Mucosa of rectum (tissue), 2 donors: ENCODE results near the gene BLOC1S1.

ENCODE experiments used
- H3K27ac ChIP-seq, 2 donors: one replicate each; pipeline ENCODE4 v1.7.0; 2013; ENCODE audit warnings: inconsistent platforms in 2 of 2, low read depth in 2 of 2, low read length in 2 of 2
- H3K27me3 ChIP-seq, 2 donors: one replicate each; pipeline ENCODE4 v1.7.0; 2013; ENCODE audit warnings: low read length in 2 of 2; ENCODE audit not compliant: control insufficient read depth in 2 of 2, insufficient read depth in 2 of 2
- H3K36me3 ChIP-seq, 2 donors: one replicate each; pipeline ENCODE4 v1.7.0; 2013; ENCODE audit warnings: low read length in 2 of 2; ENCODE audit not compliant: control insufficient read depth in 2 of 2, insufficient read depth in 2 of 2
- H3K4me1 ChIP-seq, 2 donors: one replicate each; pipeline ENCODE4 v1.7.0; 2013; ENCODE audit warnings: low read length in 2 of 2, mild to moderate bottlenecking in 1 of 2; ENCODE audit not compliant: control insufficient read depth in 2 of 2, insufficient read depth in 2 of 2
- H3K4me3 ChIP-seq, 2 donors: one replicate each; pipeline ENCODE4 v1.7.0; 2013; ENCODE audit warnings: low read length in 2 of 2
- H3K9ac ChIP-seq, 2 donors: one replicate each; pipeline ENCODE4 v1.7.0; 2013; ENCODE audit warnings: low read length in 2 of 2, low read depth in 1 of 2, mild to moderate bottlenecking in 1 of 2
- H3K9me3 ChIP-seq, 2 donors: one replicate each; pipeline ENCODE4 v1.7.0; 2013; ENCODE audit warnings: low read length in 2 of 2; ENCODE audit not compliant: control insufficient read depth in 2 of 2
- donor health status: healthy.
- donor health status: Normal muscosa, but diverticular disease.

The BLOC1S1 gene

GRCh38 chr12:55715833-55716581, at the start of gene BLOC1S1:
TSS of gene BLOC1S1 (plus strand) at chr12:55716046. CDS start at chr12:55716052, 6 bp downstream.
- H3K27ac ChIP-seq: peak within 1 kb of the TSS; percentile 95
- peaks cover 49 to 51% of the 10 kb centered on the region in 2 donors for H3K4me1 ChIP-seq
- no peaks in the 10 kb centered on the region for H3K9me3 ChIP-seq
- H3K9ac ChIP-seq: peak within 1 kb of the TSS; percentile 82 to 94
- peaks cover 0 to 4% of the 10 kb centered on the region in 2 donors for H3K36me3 ChIP-seq
- no peaks in the 10 kb centered on the region for H3K27me3 ChIP-seq
- H3K4me3 ChIP-seq: peak within 1 kb of the TSS; percentile 85 to 93

GRCh38 chr12:55666508-55666907, 49.3 kb upstream of the BLOC1S1 start:
- H3K9me3 ChIP-seq: no peaks in the 10 kb centered on the region
- H3K27ac ChIP-seq: no peak overlapping the region
- H3K4me3 ChIP-seq: no peak overlapping the region
- no peaks in the 10 kb centered on the region for H3K36me3 ChIP-seq
- peaks cover 0 to 10% of the 10 kb centered on the region in 2 donors for H3K4me1 ChIP-seq
- no peaks in the 10 kb centered on the region for H3K27me3 ChIP-seq
- no peak overlapping the region for H3K9ac ChIP-seq

- peak overlapping the region in 1 of 2 donors; percentile 33 for H3K27ac ChIP-seq
- H3K4me3 ChIP-seq: no peak overlapping the region
- H3K9ac ChIP-seq: no peak overlapping the region
- no peaks in the 10 kb centered on the region for H3K27me3 ChIP-seq
- H3K36me3 ChIP-seq: no peaks in the 10 kb centered on the region
- peaks cover 0 to 17% of the 10 kb centered on the region in 2 donors for H3K4me1 ChIP-seq
- H3K9me3 ChIP-seq: no peaks in the 10 kb centered on the region
Observed at GRCh38 chr12:55670276-55670675, 45.6 kb upstream of the BLOC1S1 start.

DNA sequence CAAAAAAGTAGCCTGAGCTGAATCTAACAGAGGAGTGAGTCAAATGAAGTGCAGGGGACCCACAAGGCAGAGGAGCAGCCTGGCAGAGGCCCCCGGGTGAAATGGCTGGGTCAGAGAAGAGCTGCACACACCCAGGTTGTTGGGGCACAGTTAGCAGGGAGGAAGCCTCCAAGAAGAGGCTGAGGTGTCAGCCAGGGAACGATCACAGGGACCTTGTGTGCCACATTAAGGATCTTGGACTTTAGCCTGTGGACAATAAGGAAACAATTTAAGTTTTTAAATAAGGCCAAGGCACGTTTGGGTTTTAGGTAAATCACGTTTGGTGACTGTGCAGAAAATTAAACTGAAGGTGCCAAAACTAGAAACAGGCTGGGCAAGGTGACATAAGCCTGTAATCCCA, 44.1 kb upstream of the BLOC1S1 start:
- Histone ChIP-seq H3K9me3 (no peaks in the 10 kb centered on the region), H3K27me3 (no peaks in the 10 kb centered on the region)

DNA sequence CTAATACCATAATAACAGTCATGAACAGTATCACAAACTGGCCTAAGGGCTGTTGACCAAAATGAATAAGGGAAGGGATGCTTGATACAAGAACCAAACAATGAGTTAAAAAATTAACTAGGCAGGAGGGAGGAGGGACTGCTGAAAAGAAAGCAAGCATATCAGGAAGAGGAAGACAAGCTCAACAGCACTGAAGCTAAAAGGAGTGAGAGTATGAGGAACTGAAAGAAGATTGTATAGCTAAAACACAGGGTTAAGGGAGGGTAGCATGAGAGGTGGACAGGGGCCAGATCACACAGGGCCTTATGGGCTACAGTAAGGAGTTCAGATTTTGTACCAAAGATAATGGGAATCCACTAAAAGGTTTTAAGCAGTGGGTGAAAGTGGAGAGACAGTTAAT, 42.2 kb upstream of the BLOC1S1 start:
- Histone ChIP-seq H3K27me3 (no peaks in the 10 kb centered on the region), H3K36me3 (no peaks in the 10 kb centered on the region), H3K9ac (no peak overlapping the region), H3K4me1 (peaks cover 2 to 17% of the 10 kb centered on the region in 2 donors), H3K9me3 (no peaks in the 10 kb centered on the region), H3K4me3 (no peak overlapping the region), H3K27ac (peak overlapping the region in 1 of 2 donors; percentile 3)

More for the DNA sequence above, 44.1 kb upstream of the BLOC1S1 start:
- Histone ChIP-seq H3K4me1 (peaks cover 2 to 17% of the 10 kb centered on the region in 2 donors), H3K4me3 (no peak overlapping the region), H3K27ac (peak overlapping the region in 1 of 2 donors; percentile 74), H3K9ac (no peak overlapping the region), H3K36me3 (no peaks in the 10 kb centered on the region)

GRCh38 chr12:55675666-55676065, 40.2 kb upstream of the BLOC1S1 start:
- H3K36me3 ChIP-seq: no peaks in the 10 kb centered on the region
- no peak overlapping the region for H3K4me3 ChIP-seq
- no peak overlapping the region for H3K9ac ChIP-seq
- no peaks in the 10 kb centered on the region for H3K27me3 ChIP-seq
- no peaks in the 10 kb centered on the region for H3K9me3 ChIP-seq
- peaks cover 2 to 9% of the 10 kb centered on the region in 2 donors for H3K4me1 ChIP-seq
- no peak overlapping the region for H3K27ac ChIP-seq

- Histone ChIP-seq H3K27me3 (no peaks in the 10 kb centered on the region), H3K27ac (no peak overlapping the region), H3K4me3 (no peak overlapping the region), H3K4me1 (peaks cover 6 to 12% of the 10 kb centered on the region in 2 donors), H3K9ac (no peak overlapping the region), H3K36me3 (no peaks in the 10 kb centered on the region), H3K9me3 (no peaks in the 10 kb centered on the region)
Observed at GRCh38 chr12:55676707-55677106, 39.1 kb upstream of the BLOC1S1 start.

GRCh38 chr12:55679691-55680090, 36.2 kb upstream of the BLOC1S1 start:
- Histone ChIP-seq H3K9me3 (no peaks in the 10 kb centered on the region), H3K27me3 (no peaks in the 10 kb centered on the region), H3K27ac (no peak overlapping the region), H3K4me3 (no peak overlapping the region), H3K36me3 (no peaks in the 10 kb centered on the region), H3K9ac (no peak overlapping the region), H3K4me1 (peaks cover 9 to 13% of the 10 kb centered on the region in 2 donors)

- Histone ChIP-seq H3K9ac (peak overlapping the region; percentile 28 to 58), H3K27me3 (no peaks in the 10 kb centered on the region), H3K9me3 (no peaks in the 10 kb centered on the region), H3K27ac (peak overlapping the region; percentile 39 to 46), H3K36me3 (peaks cover 0 to under 1% of the 10 kb centered on the region in 2 donors), H3K4me1 (peaks cover 8 to 13% of the 10 kb centered on the region in 2 donors), H3K4me3 (peak overlapping the region; percentile 68 to 81)
Observed at GRCh38 chr12:55681142-55682077, 34.4 kb upstream of the BLOC1S1 start.
